ENCODE data around the gene DACH1. TPM values are rescaled to one million over a fixed set of nuclear protein-coding genes. Genes with fewer than 3 reads are reported as not detected.

DACH1 gene
- total RNA-seq, 1 experiment from 2014 or later: not detected

DNA sequence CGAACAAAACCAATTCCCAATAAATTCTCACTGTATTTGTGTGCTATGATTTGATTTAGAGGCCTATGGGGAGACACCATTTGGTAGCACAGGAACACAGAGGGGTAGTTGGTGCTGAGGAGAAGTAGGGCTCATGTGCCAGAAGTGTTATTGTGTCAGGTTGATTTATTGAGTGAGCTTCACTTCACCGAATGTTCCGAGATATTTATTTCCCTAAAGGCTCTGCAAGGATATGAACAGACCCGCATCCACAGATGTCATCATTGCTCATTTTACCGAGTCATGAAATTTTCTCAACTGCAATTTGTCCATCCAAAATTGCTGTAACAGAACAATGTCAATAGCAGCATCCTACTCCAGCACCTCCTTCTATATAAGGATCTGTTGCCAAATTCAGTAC lies 69.5 kb downstream of the DACH1 start:
- no peaks in the 10 kb centered on the region; the same call in 1 of the 2 replicates for H4K20me1 ChIP-seq (ENCODE audit: insufficient read depth)
- no peak for TF ChIP-seq TCF7L2 (IDR thresholded peaks at IDR 0.05; ENCODE audit: borderline replicate concordance, extremely low read depth, insufficient read depth, insufficient read length)
- TF ChIP-seq, protein P1, sequence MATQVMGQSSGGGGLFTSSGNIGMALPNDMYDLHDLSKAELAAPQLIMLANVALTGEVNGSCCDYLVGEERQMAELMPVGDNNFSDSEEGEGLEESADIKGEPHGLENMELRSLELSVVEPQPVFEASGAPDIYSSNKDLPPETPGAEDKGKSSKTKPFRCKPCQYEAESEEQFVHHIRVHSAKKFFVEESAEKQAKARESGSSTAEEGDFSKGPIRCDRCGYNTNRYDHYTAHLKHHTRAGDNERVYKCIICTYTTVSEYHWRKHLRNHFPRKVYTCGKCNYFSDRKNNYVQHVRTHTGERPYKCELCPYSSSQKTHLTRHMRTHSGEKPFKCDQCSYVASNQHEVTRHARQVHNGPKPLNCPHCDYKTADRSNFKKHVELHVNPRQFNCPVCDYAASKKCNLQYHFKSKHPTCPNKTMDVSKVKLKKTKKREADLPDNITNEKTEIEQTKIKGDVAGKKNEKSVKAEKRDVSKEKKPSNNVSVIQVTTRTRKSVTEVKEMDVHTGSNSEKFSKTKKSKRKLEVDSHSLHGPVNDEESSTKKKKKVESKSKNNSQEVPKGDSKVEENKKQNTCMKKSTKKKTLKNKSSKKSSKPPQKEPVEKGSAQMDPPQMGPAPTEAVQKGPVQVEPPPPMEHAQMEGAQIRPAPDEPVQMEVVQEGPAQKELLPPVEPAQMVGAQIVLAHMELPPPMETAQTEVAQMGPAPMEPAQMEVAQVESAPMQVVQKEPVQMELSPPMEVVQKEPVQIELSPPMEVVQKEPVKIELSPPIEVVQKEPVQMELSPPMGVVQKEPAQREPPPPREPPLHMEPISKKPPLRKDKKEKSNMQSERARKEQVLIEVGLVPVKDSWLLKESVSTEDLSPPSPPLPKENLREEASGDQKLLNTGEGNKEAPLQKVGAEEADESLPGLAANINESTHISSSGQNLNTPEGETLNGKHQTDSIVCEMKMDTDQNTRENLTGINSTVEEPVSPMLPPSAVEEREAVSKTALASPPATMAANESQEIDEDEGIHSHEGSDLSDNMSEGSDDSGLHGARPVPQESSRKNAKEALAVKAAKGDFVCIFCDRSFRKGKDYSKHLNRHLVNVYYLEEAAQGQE (IDR thresholded peaks at IDR 0.05; ENCODE audit: low read depth): no peak
- TF ChIP-seq CBX3 (IDR thresholded peaks at IDR 0.05; ENCODE audit: low read depth): no peak
- no peak for TF ChIP-seq POLR2A (IDR thresholded peaks at IDR 0.05; ENCODE audit: borderline replicate concordance, extremely low read depth, insufficient read depth, insufficient read length)
- no peak for TF ChIP-seq ZFX (IDR thresholded peaks at IDR 0.05)
- no peak for TF ChIP-seq EZH2 (IDR thresholded peaks at IDR 0.05)
- no peak for TF ChIP-seq ELF1 (IDR thresholded peaks at IDR 0.05; ENCODE audit: borderline replicate concordance, low read depth)
- no peak for TF ChIP-seq RAD21 (IDR thresholded peaks at IDR 0.05; ENCODE audit: low read depth)
- TF ChIP-seq, protein P2, sequence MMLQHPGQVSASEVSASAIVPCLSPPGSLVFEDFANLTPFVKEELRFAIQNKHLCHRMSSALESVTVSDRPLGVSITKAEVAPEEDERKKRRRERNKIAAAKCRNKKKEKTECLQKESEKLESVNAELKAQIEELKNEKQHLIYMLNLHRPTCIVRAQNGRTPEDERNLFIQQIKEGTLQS (IDR thresholded peaks at IDR 0.05): no peak
- TF ChIP-seq EZH2phosphoT487 (IDR thresholded peaks at IDR 0.05; ENCODE audit: borderline replicate concordance): no peak
- no peak for TF ChIP-seq JUND (IDR thresholded peaks at IDR 0.05)
- TF ChIP-seq SRF (IDR thresholded peaks at IDR 0.05; ENCODE audit: low read depth): no peak
- no peak for TF ChIP-seq SIN3A (IDR thresholded peaks at IDR 0.05; ENCODE audit: low read depth)
- TF ChIP-seq POLR2AphosphoS5 (IDR thresholded peaks at IDR 0.05; ENCODE audit: low read depth, low read length): no peak
- TF ChIP-seq, protein P3, sequence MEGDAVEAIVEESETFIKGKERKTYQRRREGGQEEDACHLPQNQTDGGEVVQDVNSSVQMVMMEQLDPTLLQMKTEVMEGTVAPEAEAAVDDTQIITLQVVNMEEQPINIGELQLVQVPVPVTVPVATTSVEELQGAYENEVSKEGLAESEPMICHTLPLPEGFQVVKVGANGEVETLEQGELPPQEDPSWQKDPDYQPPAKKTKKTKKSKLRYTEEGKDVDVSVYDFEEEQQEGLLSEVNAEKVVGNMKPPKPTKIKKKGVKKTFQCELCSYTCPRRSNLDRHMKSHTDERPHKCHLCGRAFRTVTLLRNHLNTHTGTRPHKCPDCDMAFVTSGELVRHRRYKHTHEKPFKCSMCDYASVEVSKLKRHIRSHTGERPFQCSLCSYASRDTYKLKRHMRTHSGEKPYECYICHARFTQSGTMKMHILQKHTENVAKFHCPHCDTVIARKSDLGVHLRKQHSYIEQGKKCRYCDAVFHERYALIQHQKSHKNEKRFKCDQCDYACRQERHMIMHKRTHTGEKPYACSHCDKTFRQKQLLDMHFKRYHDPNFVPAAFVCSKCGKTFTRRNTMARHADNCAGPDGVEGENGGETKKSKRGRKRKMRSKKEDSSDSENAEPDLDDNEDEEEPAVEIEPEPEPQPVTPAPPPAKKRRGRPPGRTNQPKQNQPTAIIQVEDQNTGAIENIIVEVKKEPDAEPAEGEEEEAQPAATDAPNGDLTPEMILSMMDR (IDR thresholded peaks at IDR 0.05 in 2 of 3, conservative IDR thresholded peaks at IDR 0.05 in 1 of 3; ENCODE audit: borderline replicate concordance in 1 of 3, insufficient read depth in 1 of 3, low read depth in 2 of 3, low read length in 2 of 3): no peak
- no peak for TF ChIP-seq CEBPB (IDR thresholded peaks at IDR 0.05; ENCODE audit: low read depth)
- no peak for TF ChIP-seq EGR1 (IDR thresholded peaks at IDR 0.05; ENCODE audit: low read depth)
- H3K9me3 ChIP-seq (ENCODE audit: control insufficient read depth in 1 of 2, insufficient read depth in 1 of 2, low read depth in 1 of 2, low read length in 2 of 2): no peaks in the 10 kb centered on the region
- H3K9me2 ChIP-seq (ENCODE audit: insufficient read depth): no peaks in the 10 kb centered on the region
- no peak overlapping the region for H2AFZ ChIP-seq (ENCODE audit: low read depth, low read length, poor library complexity, severe bottlenecking)
- H3K4me2 ChIP-seq (ENCODE audit: low read length): no peak overlapping the region
- no peak overlapping the region for H3K4me3 ChIP-seq (replicated peaks in 1 of 2; ENCODE audit: low read depth in 1 of 2, low read length in 2 of 2)
- intact Hi-C loops (cut with micrococcal nuclease): no loop called here
- ChIA-PET CTCF (no interaction called here), POLR2A (no interaction called here), RAD21 (ENCODE audit: low non-redundant PET in 1 of 2, low total read pairs in 2 of 2, uncharacterized antibody in 2 of 2, unreplicated experiment in 2 of 2) (no interaction called here)
- H3K9ac ChIP-seq (ENCODE audit: low read length): no peak overlapping the region
- H3K27me3 ChIP-seq (ENCODE audit: insufficient read depth, low read length): no peaks in the 10 kb centered on the region
- H3K36me3 ChIP-seq (ENCODE audit: control insufficient read depth in 1 of 2, insufficient read depth in 2 of 2, low read length in 2 of 2): no peaks in the 10 kb centered on the region
- ATAC-seq (no peak), DNase-seq (ENCODE audit: low read depth, low spot score) (no peak)
- no peaks in the 10 kb centered on the region for H3K4me1 ChIP-seq (ENCODE audit: control insufficient read depth in 1 of 2, insufficient read depth in 2 of 2, low read length in 2 of 2)
- no peaks in the 10 kb centered on the region for H3K79me2 ChIP-seq (ENCODE audit: insufficient read depth, low read length)
- no peak overlapping the region for H3K27ac ChIP-seq (ENCODE audit: low read depth, low read length)
- no TSS peak for BruUV-seq (replicated peaks)

All from HCT116 (cell line).